ENCODE data around the gene BLVRB.
"Not testable (repeated sequence)": the region's sequence is repeated elsewhere in the genome, so short reads cannot be mapped to it uniquely, and the experiment has no call there.

Gene BLVRB

DNA sequence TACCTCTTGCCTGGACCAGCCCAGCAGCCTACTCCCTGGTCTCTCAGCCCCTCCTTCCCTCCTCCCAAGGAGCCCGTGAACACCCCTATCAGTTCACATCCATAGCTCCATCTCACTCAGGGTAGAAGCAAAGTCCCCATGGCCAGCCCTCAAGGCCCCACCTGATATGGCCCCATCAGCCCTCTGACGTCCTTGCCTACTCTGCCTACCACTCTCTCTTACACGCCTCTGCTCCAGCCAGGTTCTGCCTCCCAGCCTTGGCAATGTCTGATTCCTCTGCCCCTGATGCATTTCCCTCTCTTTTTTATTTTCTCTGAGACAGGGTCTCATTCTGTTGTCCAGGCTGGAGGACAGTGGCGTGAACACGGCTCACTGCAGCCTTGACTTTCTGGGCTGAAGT, 13.5 kb downstream of the BLVRB start:
- DNase-seq (ENCODE audit: low read depth in 1 of 2, low spot score in 1 of 2): no peak

DNA sequence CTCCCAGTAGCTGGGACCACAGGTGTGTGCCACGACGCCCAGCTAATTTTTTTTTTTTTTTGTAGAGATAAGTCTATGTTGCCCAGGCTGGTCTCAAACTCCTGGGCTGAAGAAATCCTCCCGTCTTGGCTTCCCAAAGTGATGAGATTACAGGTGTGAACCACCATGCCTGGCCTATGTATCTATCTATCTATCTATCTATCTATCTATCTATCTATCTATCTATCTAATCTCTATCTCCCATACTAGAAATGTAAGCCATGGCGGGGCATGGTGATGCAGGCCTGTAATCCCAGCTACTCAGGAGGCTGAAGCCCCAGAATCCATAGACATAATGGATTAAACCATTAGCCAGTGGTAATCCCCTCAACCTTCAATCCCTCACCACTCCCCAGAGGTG, 14.9 kb downstream of the BLVRB start:
- DNase-seq (ENCODE audit: low read depth in 1 of 2, low spot score in 1 of 2): no peak

GRCh38 chr19:40449506-40449905, 16.0 kb downstream of the BLVRB start:
- DNase-seq (ENCODE audit: low read depth in 1 of 2, low spot score in 1 of 2): no peak

- DNase-seq (ENCODE audit: low read depth in 1 of 2, low spot score in 1 of 2): no peak
Observed at GRCh38 chr19:40446263-40446784, 19.2 kb downstream of the BLVRB start.

DNA sequence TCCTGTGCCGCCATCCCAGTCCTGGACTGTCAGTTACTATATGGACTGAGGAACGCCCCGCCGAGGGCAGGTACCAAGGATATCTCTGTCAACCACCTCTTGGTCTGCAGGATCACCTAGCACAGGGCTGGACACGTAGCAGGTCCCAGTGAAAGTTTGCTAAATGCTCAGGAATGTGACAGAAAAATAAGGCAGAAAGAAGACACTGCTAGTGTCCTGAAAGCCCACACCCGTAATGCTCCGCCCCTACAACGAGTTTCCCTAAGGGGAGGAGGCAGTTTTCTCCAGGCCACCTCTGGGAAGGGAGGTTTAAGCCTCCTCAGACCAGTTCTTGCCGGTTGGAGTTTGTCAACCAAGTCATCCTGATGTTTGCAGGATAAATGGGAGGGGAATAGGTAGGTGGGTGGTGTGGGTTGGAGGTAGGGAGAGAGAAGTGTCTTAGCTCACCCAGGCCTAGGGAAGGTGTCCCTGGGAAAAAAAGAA, 19.7 kb downstream of the BLVRB start:
- DNase-seq (ENCODE audit: low read depth in 1 of 2, low spot score in 1 of 2): no peak

DNA sequence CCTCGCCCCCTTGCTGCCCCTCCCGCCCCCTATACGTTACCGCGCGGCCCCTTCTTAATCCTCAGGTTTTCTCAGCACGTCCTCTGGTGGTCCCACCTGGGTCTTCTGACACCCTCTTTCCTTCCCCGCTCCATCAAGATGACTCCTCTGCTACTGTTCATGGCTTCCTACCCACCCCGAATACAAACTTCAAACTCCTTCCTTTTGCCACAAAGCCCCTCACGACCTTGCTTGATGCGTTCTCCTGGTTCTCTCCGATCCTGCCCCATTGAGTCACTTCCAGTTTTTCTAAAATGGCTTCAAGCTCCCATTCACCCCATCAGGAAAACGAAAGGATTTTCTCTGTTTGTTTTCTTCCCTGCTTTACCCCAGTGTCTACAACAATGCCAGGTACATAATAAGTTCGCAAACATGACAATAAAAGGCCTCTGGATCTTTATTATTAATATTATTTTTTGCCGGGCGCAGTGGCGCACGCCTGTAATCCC, 20.7 kb downstream of the BLVRB start:
- DNase-seq (ENCODE audit: low read depth in 1 of 2, low spot score in 1 of 2): no peak

DNA sequence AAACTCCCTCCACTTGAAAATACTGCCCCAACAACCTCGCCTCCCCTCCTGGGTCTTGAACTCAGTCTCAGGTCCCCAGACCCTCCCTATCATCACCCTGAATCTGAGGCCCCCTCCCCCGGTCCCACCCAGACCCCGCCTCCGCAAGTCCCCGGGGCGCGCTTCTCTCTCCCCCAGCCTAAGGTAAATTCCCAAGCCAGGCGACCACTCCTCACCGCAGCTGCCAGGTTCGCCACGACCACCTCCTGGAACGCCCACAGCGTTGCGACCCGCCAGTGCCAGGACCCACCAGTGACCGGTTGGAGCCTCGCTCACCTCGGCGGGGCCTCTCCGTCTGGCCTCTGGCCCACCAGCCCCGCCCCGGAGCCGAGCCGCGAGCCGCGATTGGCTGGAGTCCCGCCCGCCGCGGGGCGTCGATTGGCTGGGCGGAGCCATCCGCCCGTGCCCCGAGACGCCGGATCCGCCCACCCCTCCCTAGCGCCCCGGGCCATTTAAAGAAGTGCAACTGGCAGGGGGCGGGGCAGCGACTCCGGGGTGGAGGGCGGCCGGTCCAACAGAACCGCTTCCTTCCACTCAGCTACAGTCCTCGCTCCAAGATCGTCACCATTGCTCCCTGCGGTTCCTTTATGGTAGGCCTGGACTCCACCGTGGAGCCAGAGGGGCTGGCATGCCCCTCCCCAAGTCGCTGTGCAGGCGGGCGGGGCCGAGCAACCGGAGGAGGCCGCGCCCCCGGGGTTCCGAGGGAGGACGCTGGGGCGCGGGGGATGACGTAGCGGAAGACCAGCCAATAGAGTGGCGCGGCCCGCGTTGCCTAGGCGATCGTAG, 21.3 kb downstream of the BLVRB start, which contains the start of gene SERTAD3:
Gene SERTAD3 (minus strand): TSS at position 336 of the 825 bp plus-strand sequence. CDS start 2,255 bp downstream, outside the sequence.
- peak; percentile 94 to 97 for DNase-seq (ENCODE audit: low read depth in 1 of 2, low spot score in 1 of 2)

DNA sequence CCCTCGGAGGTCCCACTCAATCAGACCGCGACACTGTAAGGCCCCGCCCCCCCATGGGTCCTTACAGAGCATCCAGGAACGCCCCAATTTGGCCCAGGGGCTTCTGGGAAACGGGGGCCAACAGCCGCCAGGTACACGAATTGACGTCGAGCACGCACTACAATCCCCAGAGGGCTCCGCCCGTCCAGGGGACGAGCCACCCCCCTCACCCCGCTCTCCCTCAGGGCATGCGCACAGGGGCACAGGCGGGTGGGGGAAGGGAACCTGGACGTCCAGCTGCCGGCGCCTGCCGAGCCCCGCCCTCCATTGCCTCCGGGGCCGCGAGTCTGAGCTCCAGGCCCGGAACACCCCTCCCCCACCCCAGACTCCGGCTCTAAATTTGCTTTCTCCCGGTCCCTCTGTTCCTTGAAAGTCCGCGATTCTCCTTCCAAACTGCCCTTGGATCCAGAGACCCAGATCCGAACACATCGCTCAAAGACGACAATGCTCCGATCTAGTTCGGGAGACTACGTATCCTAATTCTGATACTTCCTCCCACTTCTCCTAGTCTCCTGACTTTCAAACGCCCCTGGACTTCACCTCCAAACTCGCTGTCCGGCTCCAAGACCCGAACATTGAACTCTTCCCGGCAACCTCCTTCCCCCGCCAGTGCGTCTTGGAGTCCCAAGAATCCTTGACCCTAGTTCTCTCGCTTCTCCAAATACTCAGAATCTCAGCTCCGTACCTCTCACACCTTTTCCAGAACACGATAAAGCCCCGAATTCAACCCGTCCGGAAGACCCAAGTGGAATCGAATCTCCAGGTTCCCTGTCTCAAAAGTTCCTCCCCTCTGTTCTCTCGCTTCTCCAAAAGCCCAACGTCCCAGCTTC, 22.2 kb downstream of the BLVRB start:
- peak; percentile 96 to 98 for DNase-seq (ENCODE audit: low read depth in 1 of 2, low spot score in 1 of 2)

DNA sequence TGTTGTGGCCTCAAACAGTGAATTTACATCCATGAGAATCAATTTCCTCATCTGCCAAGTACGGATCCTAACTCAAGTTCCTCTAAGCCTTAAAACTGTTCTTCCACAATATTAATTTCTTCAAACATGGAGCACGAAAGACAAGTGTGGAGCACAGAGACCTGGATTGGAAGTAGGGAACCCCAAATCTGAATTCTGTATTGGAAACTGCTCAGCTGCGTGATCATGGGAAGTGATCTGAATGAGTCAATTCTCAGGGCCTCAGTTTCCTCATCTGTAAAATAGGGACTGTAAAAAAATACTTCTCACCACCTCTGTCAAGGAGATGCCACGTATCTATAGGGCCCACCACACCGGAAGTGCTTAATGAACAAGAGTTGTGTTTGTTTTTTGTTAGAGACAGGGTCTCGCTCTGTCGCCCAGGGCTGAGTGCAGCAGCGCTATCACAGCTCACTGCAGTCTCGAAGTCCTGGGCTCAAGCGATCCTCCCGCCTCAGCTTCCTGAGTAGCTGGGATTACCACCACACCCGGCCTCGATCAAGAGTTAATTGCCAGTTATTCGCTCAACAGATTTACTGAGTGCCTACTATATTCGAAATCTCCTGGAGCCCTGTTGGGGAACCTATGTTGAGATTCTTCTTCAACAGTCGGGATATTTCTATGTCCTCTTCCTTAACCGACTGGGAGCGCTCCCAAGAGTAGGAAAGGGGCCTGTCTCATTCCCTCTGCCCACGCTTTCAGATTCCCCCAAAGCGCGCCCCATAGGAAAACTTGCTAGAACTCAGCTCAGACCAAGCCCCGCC, 23.0 kb downstream of the BLVRB start:
- DNase-seq (ENCODE audit: low read depth in 1 of 2, low spot score in 1 of 2): no peak

- DNase-seq (ENCODE audit: low read depth in 1 of 2, low spot score in 1 of 2): no peak
Observed at GRCh38 chr19:40441719-40442253, 23.8 kb downstream of the BLVRB start.

DNA sequence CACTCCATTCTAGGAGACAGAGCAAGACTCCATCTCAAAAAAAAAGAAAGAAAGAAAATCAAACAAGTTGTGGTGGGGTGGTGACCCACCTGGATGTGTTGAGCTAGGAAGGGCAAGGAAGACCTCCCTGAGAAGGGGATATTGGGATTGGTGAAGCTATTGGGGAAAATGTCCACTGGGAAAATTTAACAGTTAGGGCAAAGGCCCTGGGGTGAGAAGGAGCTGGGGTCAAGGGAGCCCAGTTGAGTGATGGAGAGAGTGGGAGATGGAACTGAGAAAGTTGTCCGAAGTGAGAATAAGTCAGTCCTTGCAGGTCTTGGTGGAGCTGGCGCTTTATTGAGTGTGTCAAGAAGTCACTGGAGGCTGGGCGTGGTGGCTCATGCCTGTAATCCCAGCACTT, 27.3 kb downstream of the BLVRB start:
- no peak for DNase-seq (ENCODE audit: low read depth in 1 of 2, low spot score in 1 of 2)

DNA sequence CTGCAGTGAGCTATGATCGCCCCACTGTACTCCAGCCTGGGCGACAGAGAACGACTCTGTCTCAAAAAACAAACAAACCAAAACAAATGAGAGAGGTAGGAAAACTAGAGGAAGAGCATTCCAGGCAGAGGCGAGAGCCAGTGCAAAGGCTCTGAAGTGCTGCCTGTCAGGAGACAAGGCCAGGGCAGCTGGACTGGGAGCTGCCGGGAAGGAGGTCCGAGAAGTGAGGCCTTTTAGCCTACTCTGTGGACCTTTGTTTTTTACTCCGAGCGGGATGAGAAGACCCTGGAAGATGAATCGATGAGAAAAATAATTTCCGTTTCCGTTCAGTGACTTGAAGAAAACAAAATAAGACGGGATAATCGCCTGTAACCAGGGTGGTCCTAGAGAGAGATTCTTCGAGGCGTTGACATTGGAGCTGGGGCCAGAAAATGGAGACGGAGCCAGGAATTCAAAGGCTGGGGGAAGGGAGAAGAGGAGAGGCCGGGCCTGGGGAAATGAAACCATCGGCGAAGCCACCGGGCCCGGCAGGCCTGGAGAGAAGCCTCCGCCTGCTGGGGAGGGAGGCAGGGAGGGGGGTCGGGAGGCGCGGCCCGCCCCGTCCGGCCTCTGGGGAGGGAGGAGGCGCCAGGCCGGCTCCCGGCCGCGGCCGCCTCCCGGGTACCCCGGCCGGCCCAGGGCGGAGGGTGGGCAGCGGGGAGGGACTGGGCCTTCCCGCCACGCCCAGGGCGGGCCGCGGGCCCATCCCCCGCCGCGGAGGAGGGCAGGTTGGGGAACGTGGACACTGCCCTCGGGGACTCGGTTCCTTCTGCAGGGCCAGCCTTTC, 31.9 kb downstream of the BLVRB start:
- DNase-seq (ENCODE audit: low read depth in 1 of 2, low spot score in 1 of 2): peak; percentile 20 to 37

GRCh38 chr19:40432760-40433159, 32.8 kb downstream of the BLVRB start:
- not testable (repeated sequence) for DNase-seq (ENCODE audit: low read depth in 1 of 2, low spot score in 1 of 2)

- no peak for DNase-seq (ENCODE audit: low read depth in 1 of 2, low spot score in 1 of 2)
Observed at GRCh38 chr19:40431698-40432097, 33.8 kb downstream of the BLVRB start.

GRCh38 chr19:40430242-40430641, 35.3 kb downstream of the BLVRB start:
- not testable (repeated sequence) for DNase-seq (ENCODE audit: low read depth in 1 of 2, low spot score in 1 of 2)

DNA sequence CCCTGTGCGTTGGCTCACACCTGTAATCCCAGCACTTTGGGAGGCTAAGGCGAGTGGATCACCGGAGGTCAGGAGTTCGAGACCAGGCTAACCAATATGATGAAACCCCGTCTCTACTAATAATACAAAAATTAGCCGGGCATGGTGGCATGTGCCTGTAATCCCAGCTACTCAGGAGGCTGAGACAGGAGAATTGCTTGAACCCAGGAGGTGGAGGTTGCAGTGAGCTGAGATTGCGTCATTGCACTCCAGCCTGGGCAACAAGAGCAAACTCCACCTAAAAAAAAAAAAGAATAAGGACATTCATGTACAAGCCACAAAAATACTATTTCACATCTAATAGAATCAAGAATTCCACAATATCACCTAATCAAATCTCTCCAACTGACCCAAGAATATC, 37.3 kb downstream of the BLVRB start:
- not testable (repeated sequence) for DNase-seq (ENCODE audit: low read depth in 1 of 2, low spot score in 1 of 2)

DNA sequence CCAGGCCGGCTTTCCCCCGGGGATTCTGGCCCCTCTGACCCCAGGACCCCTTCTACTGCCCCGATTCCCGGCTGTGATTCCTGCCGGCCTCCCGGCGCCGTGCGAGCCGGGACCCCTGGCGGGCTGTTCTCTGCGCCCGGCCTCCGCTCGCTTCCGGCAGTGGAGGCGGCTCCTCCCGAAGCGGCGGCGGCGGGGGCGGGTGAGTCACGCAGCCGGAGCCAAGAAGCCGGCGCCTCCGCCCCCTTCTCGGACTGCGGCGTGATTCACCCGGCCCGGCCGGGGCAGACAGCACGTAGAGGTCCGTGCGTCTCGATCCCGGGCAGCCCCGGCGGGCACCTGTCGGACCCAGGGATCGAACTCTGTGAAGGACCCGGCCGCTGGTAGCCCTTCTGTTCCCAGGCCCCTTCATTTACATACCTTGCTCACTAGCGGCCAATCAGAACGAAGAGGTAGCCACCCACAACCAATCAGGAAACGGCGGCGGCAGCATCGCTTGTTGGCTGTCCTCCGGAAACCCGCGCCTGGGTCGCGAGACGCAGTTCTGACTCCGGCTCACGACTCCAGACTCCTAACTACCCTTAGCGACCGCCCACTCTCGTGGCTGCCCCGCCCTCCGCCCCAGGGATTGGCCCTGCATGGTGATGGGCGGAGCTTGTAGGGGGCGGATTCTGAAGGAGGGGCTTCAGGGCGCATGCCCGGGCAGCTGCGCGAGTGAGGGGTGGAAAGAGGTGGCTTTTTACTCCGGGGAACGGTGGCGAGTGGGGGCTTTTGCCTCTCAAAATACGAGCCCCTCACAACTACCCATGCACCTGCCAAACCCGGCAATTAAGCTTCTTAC, 39.9 kb downstream of the BLVRB start, which contains the start of gene SERTAD1:
Gene SERTAD1 (minus strand): TSS at position 543 of the 838 bp plus-strand sequence. CDS start 2,446 bp downstream, outside the sequence.
- DNase-seq (ENCODE audit: low read depth in 1 of 2, low spot score in 1 of 2): peak; percentile 100

All from activated T-helper 1 cell treated with anti-CD3 and anti-CD28 coated beads, Interleukin-2, amount 50 U/mL, for 16 hours (primary cell).